HG02623 (cell line): ENCODE measurements around the gene ABI2.
"Not testable (repeated sequence)": the region's sequence is repeated elsewhere in the genome, so short reads cannot be mapped to it uniquely, and the experiment has no call there.

ENCODE experiments used
- ATAC-seq: cut with Tn5 transposase; IDR thresholded peaks from one replicate; pipeline ENCODE4 v1.9.1; 2021; ENCODE audit warnings: moderate library complexity; ENCODE audit not compliant: unreplicated experiment

ABI2 gene

GRCh38 chr2:203327901-203328759 lies at the start of gene ABI2:
Gene ABI2 (plus strand): TSS chr2:203328394. CDS start chr2:203328515, 121 bp downstream.
- ATAC-seq, result peak; percentile 56

- no peak for ATAC-seq
These were observed 48.9 kb upstream of the ABI2 start for GRCh38 chr2:203279288-203279687.

- no peak for ATAC-seq
These were observed 47.6 kb upstream of the ABI2 start for GRCh38 chr2:203280428-203281064.

- no peak for ATAC-seq
These were observed 46.1 kb upstream of the ABI2 start for GRCh38 chr2:203282101-203282500.

- no peak for ATAC-seq
These were observed 41.7 kb upstream of the ABI2 start for GRCh38 chr2:203286532-203286931.

GRCh38 chr2:203301667-203302066 lies 26.5 kb upstream of the ABI2 start:
- no peak for ATAC-seq

GRCh38 chr2:203302586-203302985 lies 25.6 kb upstream of the ABI2 start:
- not testable (repeated sequence) for ATAC-seq

- no peak for ATAC-seq
These were observed 17.3 kb upstream of the ABI2 start for GRCh38 chr2:203310688-203311436.

- no peak for ATAC-seq
These were observed 1.8 kb upstream of the ABI2 start for GRCh38 chr2:203326356-203326755.

GRCh38 chr2:203327582-203327900 lies 653 bp upstream of the ABI2 start:
- no peak for ATAC-seq

GRCh38 chr2:203328760-203329540 lies 756 bp downstream of the ABI2 start:
- peak; percentile 64 for ATAC-seq

GRCh38 chr2:203330434-203330833 lies 2.2 kb downstream of the ABI2 start:
- ATAC-seq, result no peak

GRCh38 chr2:203338322-203338721 lies 10.1 kb downstream of the ABI2 start:
- ATAC-seq, result no peak

GRCh38 chr2:203340791-203341487 lies 12.7 kb downstream of the ABI2 start:
- ATAC-seq, result no peak

GRCh38 chr2:203341741-203342310 lies 13.6 kb downstream of the ABI2 start:
- ATAC-seq, result no peak

GRCh38 chr2:203342374-203342773 lies 14.2 kb downstream of the ABI2 start:
- ATAC-seq, result not testable (repeated sequence)

GRCh38 chr2:203344667-203345066 lies 16.5 kb downstream of the ABI2 start:
- ATAC-seq, result no peak

GRCh38 chr2:203346612-203347011 lies 18.4 kb downstream of the ABI2 start:
- ATAC-seq, result no peak

GRCh38 chr2:203347375-203347774 lies 19.2 kb downstream of the ABI2 start:
- no peak for ATAC-seq
